NCI-H748 (cell line): ENCODE measurements around the gene CD9.
"Not testable (repeated sequence)": the region's sequence is repeated elsewhere in the genome, so short reads cannot be mapped to it uniquely, and the experiment has no call there.

ENCODE experiments used
- DNase-seq: peaks from one replicate; lab custom pipeline; 2025; ENCODE audit not compliant: unreplicated experiment; lab: John Stamatoyannopoulos, UW

CD9 gene

DNA sequence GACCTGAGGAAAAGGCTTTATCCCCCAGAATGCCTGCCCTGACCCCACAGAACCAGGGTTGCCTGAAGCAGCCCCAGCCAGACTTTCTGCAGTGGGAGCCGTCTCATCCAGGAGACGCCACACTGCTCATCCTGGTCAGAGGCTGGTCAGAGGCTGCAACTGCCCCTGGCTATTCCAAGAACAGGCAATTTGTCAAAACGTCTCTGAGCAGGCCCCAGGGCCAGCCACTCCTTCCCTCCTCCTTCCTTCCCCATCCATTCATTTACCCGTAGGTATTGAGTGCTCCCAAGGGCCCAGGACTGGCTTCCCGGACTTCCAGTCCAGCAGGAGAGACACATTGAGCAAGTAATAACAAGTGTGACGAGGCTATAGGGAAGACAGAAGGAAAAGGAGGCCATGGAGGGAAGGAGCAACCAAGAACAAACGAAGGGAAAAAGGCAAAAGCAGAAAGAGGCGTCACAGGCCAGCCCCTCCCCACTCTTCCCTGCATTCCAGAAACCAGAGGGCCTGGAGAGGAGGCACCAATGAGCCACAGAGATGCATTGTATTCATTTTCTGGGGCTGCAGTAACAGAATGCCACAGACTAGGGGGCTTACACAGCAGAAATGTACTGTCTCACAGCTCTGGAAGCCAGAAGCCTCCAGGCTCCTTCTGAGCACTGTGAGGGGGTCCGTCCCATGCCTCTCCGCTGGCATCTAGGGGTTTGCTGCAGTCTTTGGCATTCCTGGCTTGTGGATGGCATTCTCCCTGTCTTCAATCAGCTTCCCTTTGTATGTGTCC lies 21.0 kb upstream of the CD9 start:
- no peak for DNase-seq

DNA sequence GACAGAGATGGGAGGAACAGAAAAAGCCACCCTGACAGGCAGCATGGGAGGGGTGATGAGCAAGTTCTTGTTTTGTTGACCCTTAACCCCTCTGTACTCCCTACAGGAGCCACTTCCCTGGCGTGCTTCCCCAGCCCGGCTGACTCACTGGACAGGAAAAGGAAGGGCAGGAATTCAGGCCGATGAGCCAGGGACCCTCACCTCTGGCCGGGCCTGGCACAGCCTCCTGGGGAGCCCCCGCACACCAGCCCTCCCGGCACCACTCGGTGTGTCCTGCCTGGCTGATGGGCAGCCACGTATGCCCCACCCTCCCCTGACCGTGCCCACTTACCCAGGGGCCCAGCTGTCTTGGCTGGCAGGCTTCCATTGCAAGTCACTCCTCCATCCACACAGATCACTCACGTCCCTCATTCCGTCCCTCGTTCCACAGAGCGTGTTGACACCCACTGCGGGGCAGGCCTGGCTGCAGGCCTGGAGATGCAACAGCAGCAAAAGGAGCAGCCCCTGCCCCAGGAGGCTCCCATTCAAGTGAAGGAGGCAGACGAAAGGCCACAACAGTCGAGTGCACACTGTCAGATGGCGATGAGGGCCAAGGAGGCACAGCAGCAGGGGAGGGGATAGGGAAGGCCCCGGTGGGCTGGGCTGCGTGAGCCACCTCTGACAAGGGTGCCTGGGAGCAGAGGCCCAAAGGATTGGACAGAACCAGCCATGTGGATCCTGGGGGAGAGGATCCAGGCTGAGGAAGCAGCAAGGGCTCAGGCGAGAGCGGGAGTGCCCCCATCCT lies 19.7 kb upstream of the CD9 start:
- no peak for DNase-seq

GRCh38 chr12:6181166-6181565 lies 19.0 kb upstream of the CD9 start:
- no peak for DNase-seq

- no peak for DNase-seq
Measured at GRCh38 chr12:6181583-6182278, 18.5 kb upstream of the CD9 start.

- DNase-seq = peak; percentile 67
Measured at GRCh38 chr12:6182279-6182898, 17.8 kb upstream of the CD9 start.

- DNase-seq = no peak
Measured at GRCh38 chr12:6183689-6184428, 16.3 kb upstream of the CD9 start.

GRCh38 chr12:6185961-6186827 lies 14.0 kb upstream of the CD9 start:
- no peak for DNase-seq

- DNase-seq = no peak
Measured at GRCh38 chr12:6187948-6188793, 12.0 kb upstream of the CD9 start.

GRCh38 chr12:6189028-6189427 lies 11.2 kb upstream of the CD9 start:
- DNase-seq = no peak

DNA sequence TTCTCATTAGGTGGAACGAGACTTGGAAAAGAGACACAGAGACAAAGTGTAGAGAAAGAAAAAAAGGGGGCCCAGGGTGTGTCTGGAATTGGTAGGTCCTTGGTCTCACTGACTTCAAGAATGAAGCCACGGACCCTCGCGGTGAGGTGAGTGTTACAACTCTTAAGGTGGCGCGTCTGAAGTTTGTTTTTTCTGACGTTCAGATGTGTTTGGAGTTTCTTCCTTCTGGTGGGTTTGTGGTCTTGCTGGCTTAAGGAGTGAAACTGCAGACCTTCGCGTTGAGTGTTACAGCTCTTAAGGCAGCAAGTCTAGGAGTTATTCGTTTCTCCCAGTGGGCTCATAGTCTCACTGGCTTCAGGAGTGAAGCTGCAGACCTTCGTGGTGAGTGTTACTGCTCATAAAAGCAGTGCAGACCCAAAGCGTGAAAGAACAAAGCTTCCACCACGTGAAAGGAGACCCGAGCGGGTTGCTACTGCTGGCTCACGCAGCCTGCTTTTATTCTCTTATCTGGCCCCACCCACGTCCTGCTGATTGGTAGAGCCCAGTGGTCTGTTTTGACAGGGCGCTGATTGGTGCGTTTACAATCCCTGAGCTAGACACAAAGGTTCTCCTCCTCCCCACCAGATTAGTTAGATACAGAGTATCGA lies 10.1 kb upstream of the CD9 start:
- not testable (repeated sequence) for DNase-seq

DNA sequence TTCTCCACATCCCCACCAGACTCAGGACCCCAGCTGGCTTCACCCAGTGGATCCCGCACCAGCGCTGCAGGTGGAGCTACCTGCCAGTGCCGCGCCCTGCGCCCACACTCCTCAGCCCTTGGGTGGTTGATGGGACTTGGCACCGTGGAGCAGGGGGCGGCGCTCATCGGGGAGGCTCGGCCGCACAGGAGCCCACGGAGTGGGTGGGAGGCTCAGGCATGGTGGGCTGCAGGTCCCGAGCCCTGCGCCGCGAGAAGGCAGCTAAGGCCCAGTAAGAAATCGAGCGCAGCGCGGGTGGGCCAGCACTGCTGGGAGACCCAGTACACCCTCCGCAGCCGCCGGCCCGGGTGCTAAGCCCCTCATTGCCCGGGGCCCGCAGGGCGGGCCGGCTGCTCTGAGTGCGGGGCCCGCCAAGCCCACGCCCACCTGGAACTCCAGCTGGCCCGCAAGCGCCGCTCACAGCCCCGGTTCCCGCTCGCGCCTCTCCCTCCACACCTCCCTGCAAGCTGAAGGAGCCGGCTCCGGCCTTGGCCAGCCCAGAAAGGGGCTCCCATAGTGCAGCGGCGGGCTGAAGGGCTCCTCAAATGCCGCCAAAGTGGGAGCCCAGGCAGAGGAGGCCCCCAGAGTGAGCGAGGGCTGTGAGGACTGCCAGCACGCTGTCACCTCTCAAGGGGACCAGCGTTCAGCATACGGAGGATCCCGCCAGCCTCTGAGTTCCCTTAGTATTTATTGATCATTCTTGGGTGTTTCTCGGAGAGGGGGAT lies 9.3 kb upstream of the CD9 start:
- DNase-seq = not testable (repeated sequence)

DNA sequence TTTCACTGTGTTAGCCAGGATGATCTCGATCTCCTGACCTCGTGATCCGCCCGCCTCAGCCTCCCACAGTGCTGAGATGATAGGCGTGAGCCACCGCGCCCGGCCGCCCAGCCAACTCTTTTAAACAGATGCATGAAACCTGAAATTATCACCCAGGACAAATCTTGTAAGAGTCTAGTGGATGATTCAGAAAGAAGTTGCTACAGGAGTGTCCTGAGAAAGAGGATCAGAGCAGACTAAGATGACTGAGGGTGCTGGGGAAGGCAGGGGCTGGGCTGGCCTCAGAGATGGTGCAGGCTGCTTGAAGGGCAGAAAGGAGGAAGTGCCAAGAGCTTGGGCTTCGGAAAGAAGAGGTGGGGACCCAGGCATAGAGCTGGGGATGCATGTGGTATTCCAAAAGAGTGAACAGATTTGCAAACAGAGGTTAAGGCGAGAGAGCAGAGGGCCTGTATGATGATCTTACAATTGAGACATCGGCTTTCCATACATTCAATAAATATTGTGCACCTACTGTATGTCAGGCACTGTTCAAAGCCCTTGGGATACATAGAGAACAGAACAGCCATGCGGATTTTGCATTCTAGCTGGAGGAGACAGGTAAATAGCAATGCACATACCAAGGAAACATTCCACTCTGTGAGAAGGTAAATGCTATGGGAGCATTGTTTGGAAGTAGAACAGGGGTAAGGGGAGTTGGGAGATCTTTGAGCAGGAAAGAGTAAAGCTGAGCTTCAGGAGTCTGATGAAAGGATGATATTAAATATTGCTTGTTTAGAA lies 7.4 kb upstream of the CD9 start:
- DNase-seq = no peak

DNA sequence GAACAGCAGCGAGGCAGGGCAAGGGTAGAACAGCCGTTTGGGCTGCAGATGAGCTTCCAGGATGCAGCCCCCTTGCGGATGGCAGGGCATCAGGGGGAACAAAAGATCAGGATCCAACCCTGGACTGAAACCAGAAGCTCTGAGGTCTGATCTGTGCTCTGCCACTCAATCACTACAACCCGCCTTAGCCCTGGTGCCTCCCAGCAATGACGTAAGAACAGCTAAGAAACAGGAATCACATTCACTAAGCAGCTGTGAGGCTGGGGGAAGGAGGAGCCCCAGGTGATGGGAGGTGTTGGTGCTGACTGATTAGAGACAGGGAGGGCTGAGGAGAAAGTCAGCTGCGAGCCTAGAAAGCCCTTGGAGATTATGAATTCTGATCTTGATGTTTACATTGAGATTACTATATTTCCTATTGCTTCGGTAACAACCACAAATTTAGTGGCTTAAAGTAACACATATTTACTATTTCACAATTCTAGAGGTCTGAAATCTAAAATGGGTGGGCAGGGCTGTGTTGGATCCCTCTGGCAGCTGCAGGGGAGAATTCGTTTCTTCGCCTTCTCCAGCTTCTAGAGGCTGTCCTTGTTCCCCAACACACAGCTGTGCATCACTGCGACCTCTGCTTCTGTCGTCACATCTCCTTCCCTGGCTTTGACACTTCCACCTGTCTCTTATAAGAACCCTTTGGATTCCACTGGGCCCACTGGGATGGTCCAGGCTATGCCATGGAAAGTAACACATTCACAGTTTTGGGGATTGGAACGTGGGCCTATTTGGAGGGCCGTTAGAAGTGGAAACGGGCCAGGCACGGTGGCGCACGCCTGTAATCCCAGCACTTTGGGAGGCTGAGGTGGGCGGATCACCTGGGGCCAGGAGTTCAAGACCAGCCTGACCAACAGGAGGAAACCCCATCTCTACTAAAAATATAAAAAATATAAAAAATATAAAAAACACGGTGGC lies 6.1 kb upstream of the CD9 start:
- peak; percentile 2 for DNase-seq

GRCh38 chr12:6195665-6196535 lies 4.3 kb upstream of the CD9 start:
- peak; percentile 66 for DNase-seq

DNA sequence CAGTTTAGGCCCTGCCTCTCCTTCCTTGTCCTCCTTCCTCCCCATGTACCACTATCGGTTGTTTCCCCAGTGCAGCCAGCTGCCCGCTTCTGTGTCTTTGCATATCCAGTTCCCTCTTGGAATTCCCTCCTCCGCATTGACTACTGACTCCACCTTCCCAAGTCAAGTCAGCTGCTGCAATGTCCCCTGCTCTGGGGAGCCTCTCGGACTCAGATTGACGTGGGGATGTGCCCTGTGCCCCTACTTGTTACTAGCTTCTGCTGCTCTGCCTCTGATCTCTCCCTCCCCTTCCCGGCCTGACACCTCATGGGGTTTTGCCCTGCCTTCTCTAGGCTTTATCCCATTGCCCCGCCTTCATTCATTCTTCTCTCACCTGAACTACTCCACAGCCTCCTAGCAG lies 2.1 kb upstream of the CD9 start:
- DNase-seq = no peak
